ENCODE data around the gene SLC13A5.
"Not testable (repeated sequence)": the region's sequence is repeated elsewhere in the genome, so short reads cannot be mapped to it uniquely, and the experiment has no call there.

The SLC13A5 gene

DNA sequence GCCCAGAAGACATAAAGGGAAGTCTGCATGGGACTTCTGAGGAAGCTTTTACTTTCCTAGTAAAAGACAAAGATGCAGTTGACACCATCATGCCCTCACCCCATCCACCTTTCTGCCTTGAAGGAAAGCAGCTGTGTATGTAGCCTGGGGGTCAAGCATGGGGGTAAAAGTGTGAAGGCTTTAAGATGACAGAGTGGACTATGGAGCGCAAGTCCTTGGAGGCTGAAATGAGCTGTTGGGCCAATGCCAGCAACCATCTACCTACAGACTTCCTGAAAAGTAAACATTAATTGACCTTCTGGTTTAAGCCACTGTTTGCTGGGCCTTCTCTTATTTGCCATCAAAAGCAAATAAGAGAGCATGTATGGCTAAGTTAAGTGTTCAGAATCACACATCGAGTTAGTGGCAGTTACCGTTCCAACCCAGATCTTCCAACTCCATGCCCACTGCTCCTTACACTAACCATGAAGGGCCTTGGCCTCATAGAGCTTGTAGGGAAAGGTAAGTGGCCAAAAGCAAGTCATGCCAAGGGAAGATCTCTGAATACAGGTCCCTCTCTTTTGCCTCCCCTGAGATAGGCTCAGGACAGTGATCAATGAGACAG is 30.0 kb downstream of the SLC13A5 start:
- no peak for DNase-seq

DNA sequence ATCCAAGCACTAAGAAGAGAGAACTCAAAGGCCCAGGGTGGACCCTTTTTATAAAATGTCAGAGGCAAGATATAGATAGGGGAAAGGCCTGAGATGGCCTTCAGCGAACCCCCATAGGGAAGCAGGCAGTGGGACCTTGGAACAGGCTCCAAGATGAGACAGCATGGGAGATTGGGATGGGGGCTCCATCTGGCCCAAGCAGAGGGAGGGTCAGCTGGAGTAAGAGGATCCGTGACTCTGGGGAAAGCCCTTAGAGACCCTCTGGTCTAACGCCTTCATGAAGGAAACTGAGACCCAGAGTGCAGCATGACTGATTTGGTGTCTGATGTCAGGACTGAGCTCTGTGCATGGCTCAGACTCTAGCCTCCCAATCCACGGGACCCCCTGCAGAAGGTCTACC is 30.8 kb downstream of the SLC13A5 start:
- DNase-seq, result no peak

GRCh38 chr17:6681671-6682070 is 31.5 kb downstream of the SLC13A5 start:
- DNase-seq, result no peak

DNA sequence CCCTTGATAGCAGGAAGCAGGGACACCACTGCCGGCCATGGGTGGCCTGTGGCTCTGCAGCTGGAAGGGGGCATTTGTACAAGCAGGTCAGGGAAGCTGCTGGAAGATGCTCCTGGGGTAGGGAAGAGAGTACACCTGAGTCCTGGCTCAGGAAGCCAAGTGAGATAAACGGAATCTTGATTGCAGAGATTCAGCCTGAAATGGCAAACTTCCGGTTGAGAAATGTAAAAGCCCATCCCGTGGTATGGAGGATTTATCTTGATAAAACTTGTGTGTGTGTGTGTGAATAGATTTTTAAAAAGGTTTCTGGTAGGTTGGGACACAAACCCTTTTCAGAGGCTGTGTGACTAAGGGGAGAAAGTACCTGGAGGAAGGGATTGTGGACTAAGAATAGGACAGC is 32.0 kb downstream of the SLC13A5 start:
- DNase-seq, result no peak

GRCh38 chr17:6679241-6679640 is 33.9 kb downstream of the SLC13A5 start:
- DNase-seq, result no peak

DNA sequence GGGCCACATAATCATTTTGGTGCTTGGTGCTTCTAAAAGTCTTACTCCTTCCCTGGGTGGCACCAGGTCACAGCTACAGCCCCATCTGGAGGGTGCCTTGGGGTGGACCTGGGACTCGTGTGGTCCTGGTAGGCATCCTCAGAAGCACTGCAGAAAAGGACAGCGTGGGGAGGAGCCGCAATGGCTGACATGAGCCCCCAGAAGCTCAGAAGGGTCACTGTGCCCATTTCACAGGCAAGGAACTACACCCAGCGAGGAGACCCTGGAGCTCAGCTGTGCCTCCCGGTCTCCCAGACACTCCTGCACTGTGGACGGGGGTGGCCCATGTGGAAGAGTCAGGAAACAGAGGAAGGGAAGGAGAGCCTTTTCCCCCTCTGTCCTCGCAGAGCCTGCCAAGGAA is 35.2 kb downstream of the SLC13A5 start:
- DNase-seq, result no peak

GRCh38 chr17:6677158-6677831 is 35.9 kb downstream of the SLC13A5 start:
- no peak for DNase-seq

- DNase-seq, result no peak
Measured at GRCh38 chr17:6676802-6677157, 36.4 kb downstream of the SLC13A5 start.

GRCh38 chr17:6675201-6675825 is 37.9 kb downstream of the SLC13A5 start:
- no peak for DNase-seq

DNA sequence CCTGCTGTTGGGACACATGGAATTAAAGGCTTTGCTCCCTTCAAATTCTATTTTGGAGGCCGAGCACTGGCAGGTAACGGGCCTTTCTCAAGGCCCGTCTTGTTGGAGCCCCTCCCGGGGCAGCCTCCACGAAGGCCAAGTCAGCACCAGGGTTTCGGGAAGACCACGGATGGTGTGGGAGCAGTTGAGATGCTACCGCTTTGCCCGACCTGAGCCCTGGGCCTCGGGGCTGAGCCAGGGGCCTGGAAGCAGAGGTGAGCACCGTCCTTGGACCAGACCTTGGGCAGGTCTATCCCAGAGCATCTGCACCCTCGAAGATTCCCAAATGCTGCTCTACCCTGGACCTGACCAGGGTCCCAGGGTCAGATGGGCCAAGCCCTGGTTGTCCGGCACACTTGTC is 38.6 kb downstream of the SLC13A5 start:
- DNase-seq, result no peak

DNA sequence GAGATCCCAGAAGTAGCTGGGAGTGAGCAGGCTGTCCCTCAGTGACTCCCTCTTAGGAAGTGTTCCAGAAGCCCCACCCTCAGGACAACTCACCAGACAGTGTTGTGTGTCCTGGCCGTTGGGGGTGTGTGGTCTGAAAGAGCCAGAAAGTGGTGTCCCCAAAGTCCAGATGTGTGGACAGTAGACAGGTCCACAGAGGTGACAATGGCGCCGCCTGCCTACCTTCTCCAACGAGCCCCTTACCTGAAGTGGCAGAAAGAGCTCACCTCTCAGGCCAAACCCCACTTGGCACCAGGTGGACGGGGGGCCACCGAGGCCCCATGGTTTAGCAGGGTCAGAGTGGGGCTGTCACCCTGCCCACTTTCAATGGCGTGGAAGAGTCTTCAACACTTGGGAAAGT is 41.7 kb downstream of the SLC13A5 start:
- no peak for DNase-seq

- no peak for DNase-seq
Measured at GRCh38 chr17:6670999-6671398, 42.2 kb downstream of the SLC13A5 start.

GRCh38 chr17:6670571-6670970 is 42.6 kb downstream of the SLC13A5 start:
- no peak for DNase-seq

GRCh38 chr17:6669479-6670212 is 43.5 kb downstream of the SLC13A5 start:
- DNase-seq, result no peak

DNA sequence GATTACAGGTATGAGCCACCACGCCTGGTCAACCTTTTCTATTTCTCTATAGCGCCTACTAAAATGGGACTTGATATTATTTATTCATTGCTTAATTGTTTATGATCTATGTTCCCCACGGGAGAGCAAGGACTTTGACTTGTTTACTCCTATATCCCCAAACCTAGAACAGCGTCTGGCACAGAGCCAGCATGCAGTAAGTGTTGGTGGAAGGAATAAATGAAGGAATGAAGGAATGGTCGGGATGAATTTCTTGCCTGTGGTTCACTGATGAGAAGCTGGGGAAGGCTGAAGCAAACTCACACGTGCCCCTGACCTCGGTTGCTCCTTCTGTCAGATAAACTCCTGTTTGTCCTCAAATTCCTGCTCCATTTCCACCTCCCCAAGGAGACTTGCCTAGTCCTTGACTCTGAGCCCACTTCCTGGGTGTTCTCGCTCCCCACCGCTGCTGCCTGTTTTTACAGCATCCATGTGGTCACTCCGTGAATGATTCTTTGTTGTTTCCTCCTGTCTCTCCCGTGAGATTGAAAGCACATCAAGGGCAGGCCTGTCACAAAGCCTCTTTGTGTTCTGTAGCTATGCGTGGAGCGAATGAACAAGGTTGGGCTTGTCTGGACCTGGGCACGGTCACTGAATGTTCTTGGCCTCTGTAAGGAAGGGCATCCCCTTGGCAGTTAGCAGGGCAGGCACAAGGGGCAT is 44.3 kb downstream of the SLC13A5 start:
- no peak for DNase-seq

- no peak for DNase-seq
Measured at GRCh38 chr17:6668219-6668618, 45.0 kb downstream of the SLC13A5 start.

- no peak for DNase-seq
Measured at GRCh38 chr17:6667516-6667915, 45.7 kb downstream of the SLC13A5 start.

DNA sequence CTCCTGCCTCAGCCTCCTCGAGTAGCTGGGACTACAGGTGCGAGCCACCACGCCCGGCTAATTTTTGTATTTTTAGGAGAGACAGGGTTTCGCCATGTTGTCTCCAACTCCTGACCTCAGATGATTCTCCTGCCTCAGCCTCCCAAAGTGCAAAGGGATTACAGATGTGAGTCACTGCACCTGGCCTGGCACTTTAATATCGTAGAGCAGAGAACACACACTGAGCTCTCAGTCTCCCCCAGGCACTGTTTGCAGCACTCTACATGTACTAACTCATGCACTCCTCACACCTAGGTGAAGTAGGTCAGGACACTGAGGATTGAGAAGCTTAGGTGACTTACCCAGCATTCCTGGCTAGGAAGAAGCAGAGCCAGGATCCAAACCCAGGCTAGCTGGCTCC is 46.6 kb downstream of the SLC13A5 start:
- no peak for DNase-seq

DNA sequence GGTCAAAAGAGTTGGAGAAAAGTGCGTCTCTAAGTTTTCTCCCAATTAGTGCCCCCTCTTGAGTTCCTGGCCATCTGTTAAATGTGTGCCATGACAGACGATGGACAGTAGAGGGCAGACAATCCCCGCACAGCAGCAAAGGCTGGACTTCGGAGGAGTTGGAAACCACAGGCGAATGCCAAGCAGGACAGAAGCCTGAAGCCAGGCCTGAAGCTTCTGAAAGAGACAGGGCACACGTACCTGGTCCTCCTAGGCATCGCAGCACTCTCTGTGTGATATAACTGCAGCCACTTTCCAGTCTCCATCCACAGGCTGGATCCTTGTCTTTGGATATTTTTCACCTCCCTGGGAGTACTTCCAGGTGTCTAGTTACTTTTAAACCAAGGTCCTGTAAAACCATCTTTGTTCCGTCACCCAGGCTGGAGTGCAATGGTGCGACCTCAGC is 47.1 kb downstream of the SLC13A5 start:
- peak; percentile 42 for DNase-seq

GRCh38 chr17:6663200-6663599 is 50.0 kb downstream of the SLC13A5 start:
- DNase-seq, result not testable (repeated sequence)

GRCh38 chr17:6661464-6661848 is 51.7 kb downstream of the SLC13A5 start:
- DNase-seq, result no peak

DNA sequence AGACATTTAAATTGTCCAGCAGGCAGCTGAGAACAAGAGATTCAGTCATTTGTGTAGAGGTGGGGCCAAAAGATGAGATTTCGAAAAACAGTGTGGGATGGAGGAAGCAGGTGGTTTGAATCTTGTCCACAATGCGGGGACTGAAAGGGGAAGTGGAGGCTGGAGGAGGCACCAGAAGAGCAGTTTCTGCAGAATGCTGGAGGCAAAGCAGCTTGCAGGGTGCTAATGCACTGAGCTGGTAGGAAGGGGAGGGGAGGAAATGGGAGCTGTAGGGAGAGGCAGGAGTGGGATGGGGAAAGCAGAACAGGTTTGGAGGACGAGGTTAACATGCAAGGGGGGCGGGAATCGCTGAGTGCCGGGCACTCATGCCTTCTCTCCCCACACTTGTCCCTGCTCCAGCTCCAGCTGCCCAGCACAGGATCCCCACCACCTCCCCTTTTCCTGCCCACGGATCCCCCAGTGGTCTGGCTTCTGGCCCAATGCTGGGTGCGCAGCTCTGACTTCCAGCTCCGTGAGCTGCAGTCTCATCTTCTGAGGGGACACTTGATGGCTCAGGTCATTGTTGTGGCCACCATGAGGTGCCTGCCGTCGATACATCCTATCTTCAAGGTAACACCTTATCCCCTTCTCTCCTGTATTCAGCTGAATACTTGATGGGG is 52.2 kb downstream of the SLC13A5 start:
- DNase-seq, result no peak

DNA sequence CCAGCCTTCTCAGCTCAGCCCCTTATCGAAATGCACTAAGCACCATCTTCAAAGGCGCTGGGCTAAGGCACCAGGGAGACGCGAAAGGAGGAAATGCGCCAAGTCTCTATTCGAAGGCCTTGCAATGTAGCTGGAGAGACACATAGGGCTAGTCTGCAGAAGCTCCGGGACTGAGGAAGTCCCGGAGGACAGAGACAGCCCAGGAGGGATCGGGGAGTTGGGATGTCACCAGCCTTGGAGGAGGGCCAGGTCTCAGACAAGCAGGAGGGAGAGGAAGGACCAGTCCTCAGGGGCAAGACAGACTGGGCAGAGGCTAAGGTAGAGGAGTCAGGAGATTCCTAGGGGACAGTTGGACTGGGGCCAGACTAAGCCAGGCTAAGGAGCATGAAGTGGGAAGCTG is 53.1 kb downstream of the SLC13A5 start:
- DNase-seq, result no peak
